NCI-H2081 treated with DMSO at 0.1 percent for 48 hours (cell line): ENCODE measurements around the gene FBLN5.

Experiments
- DNase-seq: peaks from one replicate; lab custom pipeline; 2025; lab: John Stamatoyannopoulos, UW

FBLN5 gene

GRCh38 chr14:91946622-91947474, 646 bp downstream of the FBLN5 start:
- DNase-seq, result no peak

DNA sequence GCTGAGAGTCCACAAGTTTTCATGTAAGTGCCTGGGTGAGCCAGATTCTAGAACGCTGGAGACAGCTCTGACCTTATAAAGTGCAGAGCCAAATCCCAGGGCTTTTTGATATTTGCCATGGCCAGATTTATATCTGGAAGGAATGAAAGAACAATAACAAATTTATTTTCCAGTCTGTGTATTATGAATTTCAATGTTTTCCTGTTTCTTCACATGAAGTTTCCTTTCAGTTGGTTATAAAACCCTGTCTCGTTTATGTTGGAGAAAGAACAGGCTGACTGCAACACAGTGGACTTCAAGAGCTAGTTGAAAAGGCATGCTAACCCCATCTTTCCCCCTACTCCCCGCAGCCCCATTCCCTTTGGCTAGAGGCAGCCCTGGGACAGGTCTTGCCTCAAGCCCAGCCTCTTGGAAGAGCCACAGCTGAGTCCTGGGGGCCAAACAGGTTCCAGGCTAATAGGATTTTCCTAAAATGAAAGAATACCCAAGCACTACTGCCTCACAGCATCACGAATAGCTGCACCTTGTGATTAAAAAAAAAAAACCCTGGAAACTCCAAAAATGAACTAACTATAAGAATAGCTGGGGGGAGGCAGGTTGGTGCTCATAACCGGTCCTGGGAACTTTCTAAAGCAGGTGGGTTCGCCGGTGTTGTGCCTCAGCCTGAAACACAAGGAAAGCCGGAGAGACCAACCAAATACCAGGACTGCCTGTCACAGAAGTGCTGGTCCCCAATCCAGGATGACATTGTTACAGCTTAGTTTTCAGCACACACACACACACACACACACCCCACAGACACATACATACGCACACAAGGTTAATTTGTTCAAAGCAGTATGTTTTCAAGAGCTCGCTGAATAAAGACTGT, 1.5 kb downstream of the FBLN5 start:
- no peak for DNase-seq

GRCh38 chr14:91942946-91943345, 4.5 kb downstream of the FBLN5 start:
- no peak for DNase-seq

GRCh38 chr14:91942128-91942527, 5.4 kb downstream of the FBLN5 start:
- DNase-seq, result no peak

GRCh38 chr14:91940209-91940608, 7.3 kb downstream of the FBLN5 start:
- DNase-seq, result no peak

GRCh38 chr14:91935586-91935985, 11.9 kb downstream of the FBLN5 start:
- DNase-seq, result no peak

DNA sequence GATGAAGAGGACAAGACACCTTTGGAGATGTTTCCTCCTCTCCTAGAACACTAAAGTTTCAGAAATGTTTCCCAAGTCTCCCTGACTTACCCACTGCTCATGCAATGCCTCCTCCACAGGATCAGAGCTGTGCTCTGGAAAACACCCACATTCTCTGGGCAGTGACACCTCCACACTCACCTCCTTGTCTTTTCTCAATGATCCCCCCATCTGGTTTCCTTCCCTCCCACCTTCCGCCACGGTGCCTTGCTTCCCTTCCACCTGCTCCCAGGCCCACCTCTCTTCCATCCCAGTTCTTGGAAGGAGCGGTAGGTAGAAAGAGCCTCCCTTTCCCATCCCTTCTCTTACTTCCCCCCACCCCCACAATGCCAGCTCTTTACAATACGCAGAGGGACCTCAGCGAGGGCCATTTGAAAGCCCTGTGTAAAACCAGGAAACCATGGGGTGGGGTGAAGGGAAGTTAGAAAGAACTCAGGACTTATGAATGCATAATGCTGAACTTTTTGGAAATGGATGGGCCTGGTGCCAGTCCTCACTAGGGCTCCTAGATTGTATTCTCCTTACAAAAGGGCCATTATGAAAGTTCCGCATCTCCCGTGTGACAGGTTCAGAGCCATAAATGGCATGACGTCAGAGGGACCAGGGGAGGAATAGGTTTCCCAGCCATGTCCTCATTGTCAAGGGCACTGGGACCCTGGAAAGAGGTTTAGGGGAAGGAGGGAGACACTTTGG, 12.8 kb downstream of the FBLN5 start:
- DNase-seq, result no peak

- DNase-seq, result no peak
These were observed 15.9 kb downstream of the FBLN5 start for GRCh38 chr14:91931478-91932088.

DNA sequence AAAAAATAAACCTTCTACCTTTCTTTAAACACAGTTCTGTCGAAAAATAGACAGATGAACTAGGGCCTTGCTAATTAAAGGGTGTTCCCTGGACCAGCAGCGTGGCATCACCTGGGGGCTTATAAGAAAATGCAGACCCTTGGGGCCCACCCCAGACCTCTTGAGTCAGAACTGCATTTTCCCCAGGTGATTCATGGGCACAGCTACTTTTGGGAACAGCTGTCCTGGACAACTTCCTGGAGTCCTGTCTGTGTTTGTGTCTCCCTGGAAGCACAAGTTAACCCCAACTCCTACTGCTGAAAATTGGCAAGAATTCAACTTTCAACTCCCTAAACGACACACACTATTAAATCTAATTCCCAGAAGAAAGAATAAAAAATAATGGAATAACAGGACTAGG, 17.8 kb downstream of the FBLN5 start:
- DNase-seq, result no peak

DNA sequence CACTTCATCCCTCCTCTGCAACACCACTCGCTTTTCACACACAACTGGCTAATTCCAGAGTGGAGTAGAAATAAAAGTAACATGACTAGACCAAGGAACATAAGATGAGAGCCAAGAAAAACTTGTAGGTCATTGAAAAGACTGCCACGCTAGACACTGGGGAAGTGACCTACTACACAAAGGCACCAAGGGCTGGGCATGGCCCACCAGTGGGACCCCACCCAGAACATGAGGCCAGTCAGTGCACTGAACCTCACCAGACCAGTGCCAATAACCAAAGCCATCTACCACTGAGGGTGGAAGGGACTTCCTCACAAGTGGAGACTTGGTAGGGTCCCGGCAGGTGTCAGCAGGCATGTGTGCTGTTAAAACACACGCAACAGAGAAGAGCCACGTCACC, 19.7 kb downstream of the FBLN5 start:
- no peak for DNase-seq

DNA sequence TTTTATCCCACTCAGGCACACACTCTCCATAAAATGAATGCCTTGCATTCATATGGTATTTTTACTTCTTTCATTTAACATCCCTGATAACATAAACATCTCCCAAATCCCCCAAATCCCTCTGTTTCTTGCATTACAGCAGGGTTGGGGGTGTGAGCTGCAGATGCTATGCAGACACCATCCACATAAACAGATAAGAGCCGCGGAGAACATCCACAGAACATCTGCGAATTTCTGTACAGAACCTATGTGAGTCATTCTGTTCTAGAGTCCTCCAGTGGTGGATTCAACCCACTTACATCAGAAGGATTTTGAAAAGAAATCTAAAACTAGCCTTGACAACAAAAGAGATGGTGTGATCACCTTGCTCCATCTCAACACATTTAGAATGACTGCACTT, 20.3 kb downstream of the FBLN5 start:
- no peak for DNase-seq

- no peak for DNase-seq
These were observed 21.2 kb downstream of the FBLN5 start for GRCh38 chr14:91926131-91926890.

GRCh38 chr14:91925727-91926121, 21.8 kb downstream of the FBLN5 start:
- DNase-seq, result no peak

GRCh38 chr14:91925001-91925726, 22.3 kb downstream of the FBLN5 start:
- no peak for DNase-seq

DNA sequence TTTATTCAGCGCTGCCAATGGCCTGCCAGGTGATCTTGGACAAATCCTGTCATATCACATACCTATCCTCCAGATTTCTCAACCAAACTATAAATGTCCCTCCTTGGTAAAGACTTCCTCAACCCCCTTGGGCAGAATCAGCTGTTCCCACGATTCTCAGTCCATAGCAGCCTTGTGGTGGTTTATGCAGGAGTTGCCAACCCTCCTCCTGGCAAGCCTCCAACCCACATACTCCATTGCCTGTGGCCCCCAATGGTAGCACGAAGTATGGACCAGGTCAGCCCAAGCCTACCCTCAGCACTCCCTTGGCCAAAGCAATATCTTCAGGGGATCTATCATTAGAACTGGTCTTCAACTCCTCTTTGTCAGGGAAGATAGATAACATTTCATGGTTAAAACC, 27.0 kb downstream of the FBLN5 start:
- no peak for DNase-seq

- no peak for DNase-seq
These were observed 27.7 kb downstream of the FBLN5 start for GRCh38 chr14:91919814-91920213.

GRCh38 chr14:91918186-91918883, 29.2 kb downstream of the FBLN5 start:
- DNase-seq, result no peak

- no peak for DNase-seq
These were observed 35.5 kb downstream of the FBLN5 start for GRCh38 chr14:91912035-91912434.

DNA sequence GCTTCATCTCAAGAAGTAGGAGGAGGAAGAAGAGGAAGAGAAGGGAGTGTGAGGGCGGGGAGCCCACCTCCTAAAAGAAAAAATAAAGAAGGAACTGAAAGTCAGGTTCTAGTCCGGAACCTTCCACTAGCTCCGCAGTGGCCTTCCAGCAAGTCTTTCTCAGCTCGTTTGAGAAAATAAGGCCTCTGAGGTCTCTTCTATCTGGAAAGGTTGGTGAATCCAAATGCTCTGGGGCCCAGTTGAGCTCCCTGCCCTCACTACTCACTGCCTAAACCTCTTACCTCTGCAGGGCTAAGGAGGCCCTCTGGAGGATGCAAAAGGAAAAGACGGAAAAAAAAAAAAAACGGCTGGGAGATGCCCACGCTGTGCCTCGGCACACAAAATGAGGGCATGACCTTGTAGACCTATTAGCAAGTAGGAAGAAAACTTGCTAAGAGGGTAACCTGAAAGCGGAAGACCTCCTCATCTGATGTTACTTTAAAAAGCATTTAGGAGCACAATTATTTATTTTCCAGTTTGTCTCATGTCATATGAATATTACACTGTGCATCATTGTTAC, 35.9 kb downstream of the FBLN5 start:
- no peak for DNase-seq

GRCh38 chr14:91910196-91910595, 37.3 kb downstream of the FBLN5 start:
- no peak for DNase-seq
